HG03159 (cell line): ENCODE measurements around the gene UPB1.

Experiments
- ATAC-seq: cut with Tn5 transposase; IDR thresholded peaks from one replicate; pipeline ENCODE4 v1.9.1; 2021; ENCODE audit warnings: mild to moderate bottlenecking, moderate library complexity; ENCODE audit not compliant: unreplicated experiment

The UPB1 gene

DNA sequence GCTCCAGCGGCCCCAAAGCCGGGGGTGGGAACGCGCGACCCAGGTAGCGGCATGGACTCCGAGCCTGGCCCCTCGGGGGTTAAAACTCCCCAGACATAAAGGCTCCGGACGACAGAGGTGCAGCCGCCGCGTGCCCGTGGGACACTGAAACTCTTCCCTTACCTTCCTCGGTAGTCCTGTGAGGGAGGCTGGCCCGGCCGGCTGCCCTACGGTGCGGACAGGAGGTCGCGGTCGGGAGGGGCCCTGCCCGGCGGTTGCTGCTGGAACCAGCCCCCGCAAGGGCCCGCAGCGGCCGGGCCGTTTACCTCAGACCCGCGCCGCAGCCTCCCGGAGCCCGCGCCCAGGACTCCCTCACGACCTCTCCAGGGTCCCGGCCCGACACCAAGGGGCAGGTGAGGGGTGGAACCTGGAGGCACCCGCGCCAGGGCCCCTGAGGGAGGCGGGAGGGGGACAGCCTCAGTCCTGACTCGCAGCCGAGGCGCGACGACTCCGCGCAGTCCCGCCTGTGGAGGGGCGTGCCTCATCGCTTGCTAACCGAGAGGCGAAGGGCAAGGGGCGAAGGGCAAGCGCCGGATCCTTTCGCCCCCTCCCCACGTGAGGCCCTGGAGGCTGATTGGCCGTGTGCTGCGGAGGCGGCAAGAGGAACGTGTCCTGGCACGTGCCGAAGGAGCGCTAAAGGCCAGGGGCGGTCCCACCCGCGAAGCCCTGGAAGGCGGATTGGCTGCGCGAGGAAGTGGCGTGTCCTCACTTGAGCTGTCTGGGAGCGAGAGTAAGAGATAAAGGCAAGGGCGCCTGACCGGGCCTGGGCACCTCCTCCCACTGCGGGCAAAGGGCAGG is at the start of gene UPB1:
UPB1 (plus strand) TSS at position 805 of the 837 bp plus-strand sequence. CDS start 72 bp downstream, outside the sequence.
- ATAC-seq = no peak

DNA sequence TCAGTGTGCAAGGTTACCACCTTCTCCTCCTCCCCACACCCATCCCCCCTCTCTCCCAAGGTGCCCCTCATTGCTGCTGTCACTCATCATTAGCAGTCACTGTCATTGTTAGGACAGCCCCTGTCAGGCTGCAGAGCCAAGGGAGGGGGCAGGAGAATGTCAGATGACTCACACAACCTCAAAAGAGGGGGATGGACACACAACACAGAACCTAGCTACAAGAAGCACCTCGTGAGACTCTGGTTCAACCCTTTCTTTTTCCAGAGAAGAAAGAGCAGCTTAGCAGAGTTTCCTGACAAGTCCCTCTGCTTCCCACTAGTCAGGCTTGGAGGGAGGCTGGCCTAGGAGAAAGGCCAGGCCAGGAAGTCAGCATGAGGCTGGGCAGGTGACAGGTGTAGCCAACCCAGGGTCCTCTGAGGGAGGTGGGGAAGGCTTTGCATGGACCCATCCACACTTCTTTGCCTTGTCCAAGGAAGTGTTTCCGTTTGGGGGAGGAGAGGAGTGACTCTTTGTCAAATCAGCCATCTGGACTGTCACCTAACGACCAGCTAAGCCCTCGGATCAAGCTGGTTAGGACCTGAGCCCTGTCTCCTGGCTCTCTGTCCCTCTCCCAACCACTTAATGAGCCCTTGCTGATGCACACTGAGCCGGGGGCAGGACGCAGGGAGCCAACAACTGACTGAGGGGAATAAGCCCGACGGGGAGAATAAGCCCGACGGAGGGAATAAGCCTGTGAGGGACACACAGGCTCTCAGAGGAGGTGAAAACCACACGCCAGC is 49.5 kb upstream of the UPB1 start:
- no peak for ATAC-seq

DNA sequence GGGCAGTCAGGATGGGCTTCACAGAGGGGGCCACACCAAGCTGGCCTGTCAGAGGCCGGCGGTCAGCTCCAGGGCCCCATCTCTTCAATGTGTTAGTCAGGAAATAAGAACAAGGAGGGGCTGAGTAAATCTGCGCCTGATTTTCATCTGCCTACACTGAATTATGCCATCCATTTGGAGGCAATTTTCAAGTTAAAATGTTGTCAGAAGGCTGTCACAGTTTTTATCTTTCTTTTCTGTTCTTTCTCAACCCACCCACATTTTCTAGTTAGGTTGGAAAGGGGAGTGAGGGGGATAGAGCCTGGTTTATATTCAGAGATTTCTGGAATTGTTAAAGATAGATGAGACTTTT is 48.9 kb upstream of the UPB1 start:
- no peak for ATAC-seq

DNA sequence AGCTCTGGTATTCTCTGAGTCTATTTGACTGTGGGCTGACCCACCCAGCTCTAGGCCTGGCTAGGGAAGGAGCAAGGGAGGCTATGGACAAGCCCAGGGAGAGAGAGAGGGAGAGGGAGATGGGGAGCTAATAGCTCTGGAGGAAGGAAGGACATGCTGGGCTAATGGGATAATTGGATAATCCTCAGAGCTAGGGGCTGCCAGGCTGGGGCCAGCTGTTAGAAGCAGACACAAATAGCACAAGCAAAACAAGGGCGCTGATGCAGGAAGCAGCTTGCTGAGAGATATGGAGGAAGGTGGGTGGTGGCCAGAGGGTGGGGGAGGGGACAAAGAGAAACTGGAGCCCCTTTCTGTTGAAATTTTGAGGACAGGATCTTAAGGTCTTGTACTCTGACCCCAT is 44.5 kb upstream of the UPB1 start:
- no peak for ATAC-seq

DNA sequence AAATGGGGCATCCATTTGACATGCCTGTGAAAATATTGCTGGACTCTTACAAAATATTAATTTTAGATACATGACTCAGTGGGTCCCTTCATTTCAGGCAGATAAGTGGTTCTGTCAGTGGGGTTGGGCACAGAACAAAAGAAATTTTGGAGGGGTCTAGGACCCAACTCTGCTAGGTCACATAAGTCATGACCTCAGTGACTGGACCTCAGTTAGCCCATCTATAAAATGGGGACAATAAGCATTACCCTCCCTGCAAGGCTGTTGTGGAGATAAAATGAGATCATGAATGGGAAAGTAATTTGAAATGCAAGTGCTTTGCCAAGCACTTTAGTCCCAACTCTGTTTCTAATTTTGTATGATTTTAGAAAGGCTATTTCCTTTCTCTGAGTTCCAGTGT is 44.0 kb upstream of the UPB1 start:
- no peak for ATAC-seq

DNA sequence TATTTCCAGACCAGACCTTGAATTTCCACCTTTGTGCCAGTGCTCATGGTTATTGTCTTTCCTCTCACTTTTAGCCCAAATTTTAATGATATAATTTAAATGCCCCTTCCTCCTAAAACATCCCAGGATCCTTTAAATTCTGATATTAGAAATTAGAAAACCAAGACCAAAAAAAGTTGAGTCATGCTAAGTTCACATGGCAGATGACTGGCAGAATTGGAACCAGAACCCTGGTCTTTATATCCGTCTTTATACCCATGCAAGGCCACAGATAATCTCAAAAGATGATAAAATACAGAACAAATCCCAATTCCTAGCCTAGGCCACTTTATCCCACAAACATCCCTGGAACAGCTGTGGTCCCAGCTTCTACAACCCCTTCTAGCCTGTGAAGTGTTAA is 41.3 kb upstream of the UPB1 start:
- no peak for ATAC-seq

DNA sequence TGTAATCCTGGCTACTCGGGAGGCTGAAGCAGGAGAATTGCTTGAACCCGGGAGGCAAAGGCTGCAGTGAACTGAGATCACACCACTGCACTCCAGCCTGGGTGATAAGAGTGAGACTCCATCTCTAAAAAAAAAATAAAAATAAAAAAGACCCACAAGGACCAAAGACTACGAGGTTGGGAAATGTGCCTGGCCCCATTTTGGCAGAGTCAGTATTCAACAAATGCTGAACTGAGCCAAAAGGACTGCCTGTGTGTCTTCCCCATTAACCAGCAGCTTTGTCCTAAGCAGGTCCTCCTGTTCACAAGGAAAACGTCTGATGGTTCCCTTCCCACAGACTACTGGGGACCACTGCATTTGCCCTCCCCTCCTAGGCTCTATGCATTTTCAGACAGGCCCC is 40.1 kb upstream of the UPB1 start:
- no peak for ATAC-seq

DNA sequence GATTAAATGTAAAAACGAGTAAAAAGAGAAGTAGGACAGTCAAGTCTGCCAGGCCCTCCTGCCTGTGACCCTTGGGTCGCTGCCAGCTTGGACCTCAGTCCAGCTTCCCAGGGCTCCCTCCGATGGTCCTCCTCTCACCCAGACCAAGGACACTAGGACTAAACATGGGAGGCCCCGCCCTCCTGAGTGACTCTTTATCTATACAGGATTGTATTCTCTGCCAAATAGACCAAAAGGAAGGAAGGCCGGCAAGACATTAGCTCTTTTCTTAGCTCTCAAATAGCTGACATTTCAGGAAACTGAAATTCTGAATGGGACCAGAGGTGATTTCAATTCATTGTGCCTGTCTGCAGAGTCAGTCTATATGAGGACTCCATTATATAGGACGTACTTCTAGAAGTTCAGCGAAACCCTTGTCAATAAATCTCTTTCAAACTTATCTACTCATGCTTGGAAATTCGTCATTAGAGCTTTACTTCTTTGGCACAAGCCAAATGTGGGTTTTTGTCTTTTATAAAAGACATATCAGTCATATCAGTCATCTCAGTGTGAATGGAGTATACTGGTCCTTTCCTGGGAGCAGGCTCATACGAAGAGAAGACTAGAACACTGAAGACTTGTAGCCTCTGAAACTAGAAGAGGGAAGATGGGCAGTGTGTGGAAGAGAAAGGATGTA is 39.2 kb upstream of the UPB1 start:
- no peak for ATAC-seq

DNA sequence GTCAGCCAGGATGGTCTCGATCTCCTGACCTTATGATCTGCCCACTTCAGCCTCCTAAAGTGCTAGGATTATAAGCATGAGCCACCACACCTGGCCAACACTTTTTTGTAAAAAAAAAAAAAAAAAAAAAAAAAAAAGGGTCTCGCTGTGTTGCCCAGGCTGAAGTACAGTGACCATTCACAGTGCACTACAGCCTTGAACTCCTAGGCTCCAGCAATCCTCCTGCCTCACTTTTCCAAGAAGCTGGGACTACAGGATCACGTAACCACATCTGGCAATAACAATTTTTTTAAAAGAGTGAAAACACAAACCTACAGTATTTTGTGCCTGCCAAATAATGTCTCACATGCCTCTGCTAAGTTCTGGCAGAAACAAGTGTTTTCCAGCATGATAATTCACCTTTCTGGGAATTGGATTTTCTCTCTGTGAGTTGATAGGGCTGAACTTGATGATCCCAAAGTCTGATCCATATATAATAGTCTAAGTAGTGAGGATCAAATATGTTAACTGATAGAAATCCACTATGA is 37.2 kb upstream of the UPB1 start:
- no peak for ATAC-seq

DNA sequence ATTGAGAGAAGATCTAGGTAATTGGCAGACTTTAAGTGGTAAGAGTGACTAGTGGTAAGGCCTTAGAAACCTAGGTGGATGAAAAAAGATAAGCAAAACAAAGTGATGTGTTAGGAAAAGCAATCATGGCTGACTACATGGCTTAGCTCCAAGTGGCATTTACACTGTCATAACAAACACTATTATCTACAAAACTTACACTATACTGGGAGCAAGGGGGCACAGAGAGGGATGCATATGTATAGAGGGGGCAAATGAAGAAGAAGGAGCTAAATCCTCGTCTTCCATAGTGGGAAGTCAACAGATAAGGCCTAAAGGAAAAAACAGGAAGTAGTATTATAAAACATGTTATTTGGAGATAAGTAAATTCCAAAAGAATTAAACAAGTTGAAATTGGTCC is 35.2 kb upstream of the UPB1 start:
- ATAC-seq = no peak

DNA sequence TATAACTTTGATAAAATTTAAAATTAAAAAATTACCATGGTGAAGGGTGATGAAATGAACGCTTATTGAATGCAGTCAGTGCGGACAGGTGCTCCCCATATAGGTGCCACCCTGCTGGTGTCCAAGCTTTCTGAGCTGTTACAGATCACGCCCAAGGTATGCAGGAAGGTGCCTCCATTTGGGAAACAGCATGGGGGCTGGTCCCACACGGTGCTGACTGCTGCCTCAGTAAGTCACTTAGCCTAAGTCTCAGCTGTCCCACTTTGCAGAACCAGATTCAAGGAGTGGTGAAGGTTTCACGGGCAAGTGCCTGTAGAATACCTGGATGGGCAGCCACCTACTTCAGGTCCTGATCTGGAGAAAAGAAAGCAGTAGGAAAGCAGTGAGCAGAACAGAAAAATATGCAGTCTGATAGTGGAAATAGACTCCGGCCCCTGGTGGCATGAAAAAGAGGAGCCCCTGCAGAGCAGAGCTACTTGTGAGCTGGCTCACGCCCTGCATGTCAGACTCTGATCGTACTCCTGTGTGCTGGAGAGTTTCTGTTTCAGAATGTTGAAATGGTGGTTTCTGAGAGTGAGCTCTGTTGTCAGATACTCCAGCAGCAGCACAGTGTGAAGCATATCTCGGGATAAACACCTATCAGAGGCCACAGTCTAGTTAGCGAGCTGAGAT is 34.6 kb upstream of the UPB1 start:
- ATAC-seq = no peak

DNA sequence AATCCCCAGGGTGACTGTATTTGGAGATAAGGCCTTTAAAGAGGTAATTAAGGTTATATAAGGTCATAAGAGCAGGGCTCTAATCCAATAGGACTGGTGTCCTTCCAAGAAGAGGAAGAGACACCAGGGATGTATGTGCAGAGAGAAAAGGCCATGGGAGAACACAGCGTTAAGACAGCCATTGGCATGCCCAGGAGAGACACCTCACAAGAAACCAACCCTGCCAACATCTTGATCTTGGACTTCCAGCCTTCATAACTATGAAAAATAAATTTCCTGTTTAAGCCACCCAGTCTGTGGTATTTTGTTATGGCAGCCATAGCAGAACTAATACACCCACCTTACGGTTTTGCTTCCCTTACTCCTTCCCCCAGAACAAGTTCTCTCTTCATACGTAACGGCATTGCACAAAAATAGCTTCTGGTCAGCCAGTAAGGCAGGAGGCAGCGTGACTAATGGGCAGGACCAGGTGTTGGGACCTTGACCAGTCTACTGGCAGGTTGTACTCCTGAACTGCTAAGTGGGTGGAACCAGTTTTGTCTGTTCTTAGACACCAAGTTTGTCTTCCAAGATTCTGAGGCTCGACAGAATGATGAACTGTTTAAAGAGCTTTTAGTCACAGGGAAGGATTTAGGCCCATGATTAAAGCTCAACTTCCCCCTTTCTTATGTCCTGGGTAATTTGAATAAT is 31.9 kb upstream of the UPB1 start:
- no peak for ATAC-seq

DNA sequence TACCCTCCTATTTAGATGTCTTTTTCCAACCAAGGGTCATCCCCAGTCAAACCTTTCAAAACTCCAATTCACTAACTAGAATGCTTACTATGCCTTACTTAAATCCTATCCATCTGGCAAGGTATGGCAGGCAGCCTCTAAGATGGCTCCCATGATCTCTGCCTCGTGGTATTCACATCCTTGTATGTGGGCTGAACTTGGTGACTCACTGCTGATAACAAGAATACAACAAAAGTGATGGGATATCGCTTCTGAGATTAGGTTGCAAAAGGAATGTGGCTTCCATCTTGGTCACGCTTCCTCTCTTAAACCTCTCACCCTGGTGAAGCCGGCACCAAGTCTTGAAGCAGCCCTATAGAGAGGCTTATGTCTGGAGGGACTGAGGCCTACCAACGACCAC is 29.6 kb upstream of the UPB1 start:
- no peak for ATAC-seq

DNA sequence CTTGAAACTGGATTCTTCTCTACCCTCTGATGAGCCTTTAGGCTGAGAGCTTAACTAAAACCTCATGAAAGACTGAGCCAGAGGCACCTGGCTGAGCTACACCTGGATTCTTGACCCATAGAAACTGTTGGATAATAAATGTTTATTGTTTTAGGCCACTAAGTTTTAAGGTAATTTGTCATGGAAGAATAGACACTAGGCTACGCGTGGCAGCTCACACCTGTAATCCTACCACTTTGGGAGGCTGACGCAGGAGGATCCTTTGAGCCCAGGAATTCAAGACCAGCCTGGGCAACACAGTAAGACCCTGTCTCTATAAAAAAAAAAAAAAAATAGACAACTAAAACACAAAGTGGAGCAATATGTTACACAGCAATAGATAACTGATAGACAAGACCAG is 29.2 kb upstream of the UPB1 start:
- no peak for ATAC-seq

DNA sequence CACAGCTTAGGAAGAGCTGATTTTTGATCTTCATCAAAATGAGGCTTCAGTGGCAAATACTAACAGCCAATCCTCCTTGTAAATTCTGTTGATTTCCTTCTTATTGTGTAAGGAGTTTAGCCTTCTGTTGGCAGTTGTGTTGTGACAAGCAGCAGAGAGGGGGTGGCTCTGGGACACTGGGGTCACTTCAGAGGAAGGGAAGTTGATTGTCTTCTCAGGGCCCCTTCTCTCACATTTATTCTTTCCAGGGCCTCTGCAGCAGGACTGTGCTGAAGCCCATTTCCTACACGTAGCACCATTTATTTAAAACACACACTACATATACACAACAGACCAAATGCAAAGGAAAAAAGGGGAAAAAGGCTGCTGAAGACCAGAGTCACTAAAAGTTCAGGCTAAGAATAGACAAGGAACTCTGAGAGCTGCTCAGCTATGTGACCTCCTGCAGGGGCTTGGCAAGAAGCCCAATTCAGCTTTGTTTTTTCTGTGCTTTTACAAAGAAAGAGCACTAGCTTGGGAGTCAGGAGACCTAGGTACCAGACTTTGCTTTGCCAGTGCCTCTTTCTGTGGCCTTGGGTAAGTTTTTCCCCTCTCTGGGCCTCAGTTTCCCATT is 28.3 kb upstream of the UPB1 start:
- no peak for ATAC-seq

DNA sequence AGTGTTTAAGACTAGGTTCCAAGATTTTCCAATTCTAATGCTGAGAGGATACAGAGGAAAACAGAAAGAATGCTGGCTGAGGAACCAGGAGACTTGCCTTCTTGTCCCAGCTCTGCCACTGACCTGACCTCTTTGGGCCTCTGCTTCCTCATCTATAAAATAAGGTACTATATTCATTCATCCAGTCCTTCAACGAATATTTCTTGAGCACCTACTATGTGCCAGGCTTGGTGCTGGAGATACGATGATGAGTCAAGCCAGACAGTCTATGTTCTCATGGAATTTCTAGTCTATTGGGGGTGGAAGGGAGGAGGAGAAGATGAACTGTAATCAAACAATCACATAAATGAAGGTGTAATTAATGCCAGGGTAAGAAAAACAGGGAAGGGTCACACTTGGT is 27.8 kb upstream of the UPB1 start:
- ATAC-seq = no peak

DNA sequence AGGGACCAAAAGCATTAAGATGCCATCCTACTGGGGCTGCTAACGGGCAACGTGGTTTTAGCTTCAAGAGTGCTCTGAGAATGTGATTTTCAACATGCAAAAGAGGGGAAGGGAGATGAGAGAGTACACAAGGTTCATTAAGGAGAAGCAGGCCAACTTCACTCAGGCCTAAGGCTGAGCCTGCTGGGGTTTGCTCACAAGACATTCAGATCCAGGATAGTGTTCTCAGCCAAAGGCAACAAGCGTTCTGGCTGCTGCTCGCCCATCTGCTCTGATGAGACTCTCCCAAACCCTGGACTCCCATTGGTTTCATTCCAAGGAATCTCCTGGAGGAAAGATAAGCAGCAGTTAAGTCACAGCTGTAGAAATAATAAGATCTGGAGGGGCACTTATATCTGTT is 23.6 kb upstream of the UPB1 start:
- ATAC-seq = no peak

DNA sequence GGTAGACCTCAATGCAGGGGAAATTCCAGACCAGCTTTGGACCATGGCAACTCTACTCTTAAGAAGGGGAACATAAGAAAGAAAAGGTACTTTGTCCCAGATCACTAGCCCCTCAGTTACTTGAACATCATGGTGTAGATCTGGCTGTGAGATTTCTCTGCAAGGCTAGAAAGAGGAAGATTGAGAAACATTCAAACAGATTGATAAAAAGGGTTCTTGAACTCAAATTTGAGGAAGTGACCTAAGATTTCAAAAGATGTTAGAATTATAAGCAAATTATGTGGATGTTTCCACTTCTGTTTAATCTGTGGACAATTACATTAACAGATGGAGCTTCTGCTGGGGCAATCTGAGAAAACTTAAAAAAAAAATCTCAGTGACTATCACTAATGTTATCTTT is 21.8 kb upstream of the UPB1 start:
- ATAC-seq = no peak

DNA sequence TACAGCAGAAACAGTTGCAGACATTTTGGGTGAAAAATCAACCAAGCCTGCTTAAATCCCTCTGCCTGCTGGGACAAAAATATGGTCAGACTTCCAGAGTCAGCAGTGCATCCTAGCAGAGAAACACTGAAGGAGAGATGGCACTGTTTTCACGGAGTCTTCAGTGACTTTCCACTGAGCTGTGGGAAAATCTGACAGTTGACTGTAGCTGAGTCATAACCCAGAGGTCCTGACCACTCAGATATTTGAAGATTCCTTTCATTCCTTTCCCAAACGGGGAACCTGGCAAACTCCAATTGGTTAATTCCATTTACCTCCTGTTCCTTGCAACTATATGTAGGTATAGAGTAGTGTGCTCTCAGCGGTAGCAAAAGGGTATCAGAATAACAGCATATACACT is 20.9 kb upstream of the UPB1 start:
- ATAC-seq = no peak

DNA sequence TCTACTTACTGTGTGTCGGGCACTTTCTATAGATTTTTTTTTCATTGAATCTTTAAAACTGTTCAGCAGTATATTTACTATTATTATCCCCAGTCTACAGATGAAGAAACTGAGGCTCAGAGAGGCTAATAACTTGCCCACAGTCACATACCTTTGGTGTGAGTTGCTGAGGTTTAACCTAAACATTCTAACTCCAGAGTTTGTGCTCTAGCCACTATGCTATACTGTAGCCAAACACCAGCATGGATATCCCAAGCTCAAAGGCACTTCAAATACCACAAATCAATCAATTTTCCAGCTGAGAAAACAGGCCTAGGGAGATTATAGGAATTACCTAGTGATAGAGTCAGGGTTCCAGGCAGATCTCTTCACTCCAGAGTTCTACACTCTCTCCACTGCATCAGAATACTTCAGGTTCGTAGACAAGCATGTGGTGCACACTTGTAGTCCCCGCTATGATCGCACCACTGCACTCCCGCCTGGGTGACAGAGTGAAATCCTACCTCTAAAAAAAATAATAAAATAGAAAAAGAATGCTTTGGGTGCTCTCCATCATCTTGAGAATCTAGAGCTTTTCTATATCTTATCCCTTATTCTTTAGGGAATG is 20.4 kb upstream of the UPB1 start:
- ATAC-seq = no peak
